Measurements from ENCODE around the gene SYT6.

SYT6 gene, protein sequence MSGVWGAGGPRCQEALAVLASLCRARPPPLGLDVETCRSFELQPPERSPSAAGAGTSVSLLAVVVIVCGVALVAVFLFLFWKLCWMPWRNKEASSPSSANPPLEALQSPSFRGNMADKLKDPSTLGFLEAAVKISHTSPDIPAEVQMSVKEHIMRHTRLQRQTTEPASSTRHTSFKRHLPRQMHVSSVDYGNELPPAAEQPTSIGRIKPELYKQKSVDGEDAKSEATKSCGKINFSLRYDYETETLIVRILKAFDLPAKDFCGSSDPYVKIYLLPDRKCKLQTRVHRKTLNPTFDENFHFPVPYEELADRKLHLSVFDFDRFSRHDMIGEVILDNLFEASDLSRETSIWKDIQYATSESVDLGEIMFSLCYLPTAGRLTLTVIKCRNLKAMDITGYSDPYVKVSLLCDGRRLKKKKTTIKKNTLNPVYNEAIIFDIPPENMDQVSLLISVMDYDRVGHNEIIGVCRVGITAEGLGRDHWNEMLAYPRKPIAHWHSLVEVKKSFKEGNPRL

GRCh38 chr1:114153261-114154145 lies at the start of gene SYT6:
Gene SYT6, minus strand, starts transcription at chr1:114153869. Its CDS starts 97 bp downstream, at chr1:114153772.
- DNase-seq = peak in 4 of 56 donors; percentile 9 to 40 (median 18)

- no peak for DNase-seq
Measured at GRCh38 chr1:114201486-114201885, 47.8 kb upstream of the SYT6 start.

DNA sequence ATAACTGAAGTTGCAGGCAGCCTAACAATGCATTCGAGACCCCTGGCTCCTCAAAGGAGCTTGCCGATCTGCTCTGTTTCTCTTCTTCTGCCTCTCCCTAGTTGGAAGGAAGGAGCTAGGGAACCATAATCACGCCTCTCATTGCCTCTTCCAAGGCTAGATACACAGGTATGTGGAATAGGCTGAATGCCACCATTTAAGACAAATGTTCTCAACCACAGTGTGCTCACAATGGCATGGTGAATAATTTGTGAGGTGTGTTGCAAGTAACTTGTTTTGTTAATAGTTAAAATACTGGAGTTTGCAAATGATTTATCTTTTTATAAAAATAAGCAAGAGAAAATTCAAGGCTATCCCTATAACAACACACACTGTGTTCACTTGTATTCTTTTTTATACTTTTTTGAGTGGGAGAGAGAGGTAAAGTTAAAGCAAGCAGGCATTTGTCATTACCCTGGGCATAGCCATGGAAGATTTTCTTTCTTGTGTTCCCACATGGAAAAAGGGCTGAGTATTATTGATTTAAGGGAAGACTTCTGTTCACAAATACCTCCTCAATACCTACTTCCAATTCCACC lies 45.4 kb upstream of the SYT6 start:
- no peak for DNase-seq

DNA sequence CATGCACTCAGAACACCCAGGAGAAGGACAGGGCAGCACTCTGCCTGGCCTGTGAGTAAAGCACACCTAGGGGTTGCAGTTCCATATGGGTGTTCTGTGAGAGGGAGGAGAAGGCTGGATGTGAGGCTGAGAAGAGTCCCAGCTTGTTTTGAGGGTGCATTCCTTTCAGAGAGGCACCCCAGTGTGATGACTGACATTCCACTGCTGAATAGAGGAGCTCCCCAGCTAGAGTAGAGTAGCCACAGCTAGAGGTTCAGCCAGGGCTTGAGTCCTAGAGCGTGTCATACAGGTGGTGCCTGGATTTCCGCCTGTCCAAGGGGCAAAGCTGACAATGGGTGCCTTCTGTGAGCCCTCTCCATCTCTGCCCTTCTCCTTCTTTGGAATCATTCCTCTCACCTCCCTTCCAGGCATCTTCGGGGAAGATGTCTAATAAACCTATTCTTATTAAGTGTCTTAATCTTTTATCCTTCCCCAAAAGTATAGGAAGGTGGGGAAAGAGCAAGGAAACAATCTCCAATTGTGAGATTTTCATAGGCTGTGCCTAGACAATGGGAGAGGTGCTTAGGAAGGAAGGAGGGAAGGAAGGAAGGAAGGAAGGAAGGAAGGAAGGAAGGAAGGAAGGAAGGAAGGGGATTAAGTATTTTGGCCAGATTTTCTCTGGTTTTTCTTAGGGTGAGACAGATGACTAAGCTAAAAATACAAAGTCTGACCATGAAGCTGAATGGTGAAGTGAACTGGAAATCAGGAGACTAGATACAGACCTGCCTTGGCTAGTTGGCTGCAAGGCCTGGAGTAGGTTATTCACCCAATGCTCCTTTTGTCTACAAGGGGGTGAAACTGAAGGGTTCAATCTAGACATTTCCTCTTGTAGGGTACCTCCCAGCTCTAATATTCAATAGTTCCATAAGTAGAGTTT lies 43.6 kb upstream of the SYT6 start:
- no peak for DNase-seq

- no peak for DNase-seq
Measured at GRCh38 chr1:114195819-114196218, 42.1 kb upstream of the SYT6 start.

GRCh38 chr1:114192328-114192727 lies 38.7 kb upstream of the SYT6 start:
- no peak for DNase-seq

DNA sequence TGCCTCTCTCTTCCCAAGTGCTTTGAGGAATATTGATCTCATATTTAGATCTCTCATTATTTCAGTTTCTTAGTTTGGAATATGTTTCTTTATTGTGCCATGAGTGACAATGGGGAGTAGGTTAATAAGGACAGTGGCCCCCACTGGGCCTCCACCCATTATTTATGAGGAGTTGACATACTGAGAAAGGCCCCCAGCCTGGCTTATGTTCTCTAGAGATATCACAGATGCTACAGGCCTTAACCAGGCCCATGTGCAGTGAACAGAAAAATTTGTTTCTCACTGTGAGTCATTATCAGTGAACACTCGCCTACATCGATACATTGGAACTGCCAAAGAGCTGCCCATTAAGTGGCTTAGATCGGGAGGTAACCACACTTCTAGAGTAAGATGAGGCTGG lies 35.7 kb upstream of the SYT6 start:
- no peak for DNase-seq

DNA sequence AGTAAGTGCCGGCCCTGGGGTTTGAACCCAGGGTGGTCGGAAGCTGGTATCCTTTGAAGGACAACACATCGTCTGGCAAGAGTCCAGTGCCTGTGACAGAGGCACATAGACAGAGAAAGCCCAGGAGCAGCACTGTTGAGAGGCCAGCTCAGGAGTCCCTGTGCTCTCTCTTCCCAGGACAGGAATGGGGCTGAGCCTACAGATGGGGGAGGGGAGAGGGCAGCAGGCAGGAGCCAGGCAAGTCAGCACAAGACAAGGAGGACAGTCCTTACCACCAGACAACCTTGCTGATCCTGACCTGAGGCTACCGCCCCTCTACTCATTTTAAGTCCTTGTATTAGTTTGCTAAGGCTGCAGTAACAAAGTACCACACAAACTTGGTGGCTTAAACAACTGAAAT lies 27.7 kb upstream of the SYT6 start:
- no peak for DNase-seq

GRCh38 chr1:114180742-114181141 lies 27.1 kb upstream of the SYT6 start:
- DNase-seq = no peak

GRCh38 chr1:114178936-114179335 lies 25.3 kb upstream of the SYT6 start:
- DNase-seq = no peak

DNA sequence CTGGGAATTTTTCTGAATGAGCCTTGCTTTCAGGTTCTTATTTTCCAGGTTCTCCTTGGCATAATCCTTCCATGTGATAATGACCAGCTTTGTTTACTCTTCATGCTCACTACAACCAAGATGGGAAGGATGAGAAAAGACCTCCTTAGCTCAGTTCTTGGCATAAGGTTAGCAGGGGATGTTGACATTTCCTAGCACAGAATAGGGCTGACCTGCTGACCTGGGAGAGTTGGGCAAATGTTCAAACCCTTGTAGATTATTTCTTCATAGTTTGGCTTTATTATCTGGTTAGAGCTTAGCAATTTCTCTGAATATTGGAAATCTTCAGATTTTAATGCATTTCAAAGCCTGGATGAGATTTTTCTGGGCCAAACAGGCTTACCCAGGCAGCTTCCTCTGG lies 23.6 kb upstream of the SYT6 start:
- no peak for DNase-seq

GRCh38 chr1:114176366-114176765 lies 22.7 kb upstream of the SYT6 start:
- no peak for DNase-seq

GRCh38 chr1:114173680-114174079 lies 20.0 kb upstream of the SYT6 start:
- DNase-seq = no peak

DNA sequence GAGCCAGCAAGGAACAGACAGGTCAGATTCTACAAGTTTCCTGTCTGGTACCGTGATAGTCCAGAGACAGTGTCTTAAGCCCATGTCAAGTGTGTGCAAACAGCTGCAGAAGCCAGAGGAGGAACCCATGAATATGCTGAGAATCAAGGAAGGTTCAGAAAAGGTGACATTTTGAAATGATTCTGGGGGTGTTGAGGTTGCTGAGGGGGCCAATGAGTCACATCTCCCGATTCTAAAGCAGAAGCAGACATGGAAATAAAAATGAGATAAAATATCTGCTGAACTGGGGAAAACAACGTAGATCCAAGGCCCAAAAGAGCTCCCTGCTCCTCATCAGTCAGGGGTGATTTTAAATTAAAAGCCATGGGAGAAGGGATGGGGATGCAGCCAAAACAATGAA lies 15.8 kb upstream of the SYT6 start:
- DNase-seq = peak in 1 of 56 donors; percentile 21

DNA sequence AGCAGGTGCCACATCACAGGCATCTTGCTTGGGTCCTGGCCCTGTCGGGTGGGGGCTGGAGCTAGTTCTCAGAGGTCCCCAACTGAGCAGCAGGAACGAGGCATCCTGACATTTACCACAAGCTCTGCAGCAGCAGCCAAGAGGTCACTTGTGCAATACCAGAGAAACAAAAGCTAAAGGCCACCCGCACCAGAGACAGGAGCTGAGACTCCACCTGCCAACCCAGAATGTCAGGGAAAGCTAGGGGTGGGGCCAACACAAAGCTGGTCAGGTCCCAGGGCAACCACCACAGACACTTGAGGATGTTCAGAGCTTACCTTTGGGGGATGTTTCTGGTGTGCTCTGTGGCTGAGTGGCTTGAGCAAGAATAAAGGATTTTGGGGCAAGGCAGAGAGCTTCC lies 13.6 kb upstream of the SYT6 start:
- DNase-seq = no peak

DNA sequence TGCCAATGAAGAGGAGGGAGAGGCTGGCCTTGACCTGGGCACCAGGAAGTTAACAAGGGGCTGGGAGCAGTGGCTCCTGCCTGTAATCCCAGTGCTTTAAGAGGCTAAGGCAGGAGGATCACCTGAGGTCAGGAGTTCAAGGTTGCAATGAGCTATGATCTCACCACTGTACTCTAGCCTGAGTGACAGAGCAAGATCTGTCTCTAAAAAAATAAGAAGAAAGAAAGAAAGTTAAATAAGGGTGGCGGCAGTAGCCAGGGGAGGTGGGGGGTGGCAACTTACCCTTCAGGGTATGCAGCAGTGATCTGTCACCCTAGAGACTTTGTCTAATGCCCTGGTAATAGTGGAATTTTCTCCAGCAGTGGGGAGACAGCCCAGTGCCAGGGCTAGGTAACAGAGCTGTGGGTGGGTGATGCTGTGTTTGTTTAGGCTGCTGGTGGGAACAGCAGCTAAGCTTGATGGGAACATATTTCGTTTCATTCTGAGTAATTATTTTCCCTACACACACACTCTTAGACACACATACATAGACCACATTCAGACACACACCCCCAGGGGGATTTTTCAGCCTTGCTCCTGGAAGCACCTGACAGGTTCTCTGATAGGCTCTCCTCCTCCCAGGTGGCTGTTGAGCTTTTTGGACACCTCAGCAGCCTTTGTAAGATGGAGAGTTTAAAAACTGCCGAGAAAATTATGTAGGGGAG lies 11.3 kb upstream of the SYT6 start:
- no peak for DNase-seq

- no peak for DNase-seq
Measured at GRCh38 chr1:114159941-114160340, 6.3 kb upstream of the SYT6 start.

- peak in 8 of 56 donors; percentile 9 to 38 (median 24) for DNase-seq
Measured at GRCh38 chr1:114157275-114157660, 3.6 kb upstream of the SYT6 start.

DNA sequence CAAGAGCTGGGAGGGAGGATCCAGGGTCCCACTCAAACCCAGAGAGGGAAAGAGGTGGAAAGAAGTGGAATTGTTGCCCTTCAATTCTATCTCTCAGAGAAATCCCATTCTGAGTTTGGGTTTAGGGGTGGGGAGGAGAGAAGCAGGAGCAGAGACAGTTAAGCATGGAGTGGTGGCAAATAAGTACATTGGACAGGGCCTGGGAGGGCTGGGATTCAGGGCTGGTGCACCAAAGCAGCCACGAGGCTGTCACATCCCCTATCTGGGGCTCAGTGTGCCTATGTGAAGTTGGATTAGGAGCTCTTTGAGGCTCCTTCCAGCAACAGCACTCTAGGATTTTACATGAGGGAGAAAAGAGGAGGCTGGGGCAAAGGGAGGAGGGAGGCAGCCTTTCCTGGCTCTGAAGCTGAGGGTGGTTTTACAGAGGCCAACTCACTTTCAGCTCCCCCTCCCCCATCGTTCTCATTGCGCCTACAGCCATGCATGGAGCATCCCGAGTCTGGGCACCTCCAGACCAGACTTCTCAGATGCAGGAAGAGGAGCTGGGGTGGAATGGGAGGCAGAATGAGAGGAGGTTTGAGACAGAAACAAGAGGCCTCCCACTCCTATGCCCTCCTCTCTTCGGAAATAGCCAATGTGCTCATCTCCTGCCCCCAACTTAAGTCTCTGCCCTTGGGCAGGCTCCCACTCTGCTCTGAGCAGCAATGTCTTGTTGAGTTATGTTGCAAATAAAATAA lies 3.0 kb upstream of the SYT6 start:
- DNase-seq = peak in 5 of 56 donors; percentile 23 to 53 (median 27)

Data from nucleus accumbens (tissue), 56 donors.